GM18498 (cell line): ENCODE results near the gene BRI3.

ENCODE experiments used
- ATAC-seq: cut with Tn5 transposase; IDR thresholded peaks from one replicate; pipeline ENCODE4 v1.9.1; 2021; ENCODE audit warnings: mild to moderate bottlenecking, moderate library complexity; ENCODE audit not compliant: unreplicated experiment

The BRI3 gene

GRCh38 chr7:98252425-98253054 lies 28.9 kb upstream of the BRI3 start:
- ATAC-seq, result peak; percentile 36

DNA sequence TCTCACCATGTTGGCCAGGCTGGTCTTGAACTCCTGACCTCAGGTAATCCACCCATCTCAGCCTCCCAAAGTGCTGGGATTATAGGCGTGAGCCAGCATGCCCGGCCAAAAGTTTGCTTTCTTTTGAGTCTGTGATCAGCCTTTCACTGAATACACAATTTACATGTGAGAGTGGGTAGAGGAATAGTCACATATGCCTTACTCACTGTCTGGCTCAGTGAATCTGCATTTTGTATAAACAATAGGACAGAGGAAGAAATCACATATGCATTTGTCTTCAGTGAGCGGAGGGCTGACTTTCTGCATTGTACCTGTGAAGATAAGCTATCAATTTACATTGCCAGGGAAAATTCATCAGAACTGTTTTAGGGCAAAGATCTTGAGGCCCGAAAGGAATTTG lies 27.0 kb upstream of the BRI3 start:
- no peak for ATAC-seq

DNA sequence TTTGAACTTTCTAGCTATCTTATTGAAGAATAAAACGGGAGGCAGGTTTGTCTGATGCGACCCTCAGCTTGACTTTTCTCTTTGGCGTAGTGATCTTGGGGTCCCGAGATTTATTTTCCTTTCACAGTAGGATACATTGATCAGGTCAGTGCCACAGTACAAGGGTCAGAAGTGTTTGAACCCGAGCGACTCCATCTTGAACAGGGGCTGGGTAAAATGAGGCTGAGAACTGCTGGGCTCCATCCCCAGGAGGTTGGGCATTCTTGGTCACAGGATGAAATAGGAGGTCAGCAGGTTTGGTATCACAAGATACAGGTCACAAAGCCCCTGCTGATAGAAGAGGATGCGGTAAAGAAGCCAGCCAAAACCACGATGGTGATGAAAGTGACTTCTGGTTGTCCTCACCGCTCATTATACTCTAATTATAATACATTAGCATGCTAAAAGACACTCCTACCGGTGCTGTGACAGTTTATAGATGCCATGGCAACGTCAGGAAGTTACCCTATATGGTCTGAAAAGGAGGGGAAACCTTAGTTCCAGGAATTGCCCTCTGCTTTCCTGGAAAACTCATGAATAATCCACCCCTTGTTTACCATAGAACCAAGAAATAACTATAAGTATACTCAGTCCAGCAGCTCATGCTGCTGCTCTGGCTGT lies 26.4 kb upstream of the BRI3 start:
- ATAC-seq, result no peak

DNA sequence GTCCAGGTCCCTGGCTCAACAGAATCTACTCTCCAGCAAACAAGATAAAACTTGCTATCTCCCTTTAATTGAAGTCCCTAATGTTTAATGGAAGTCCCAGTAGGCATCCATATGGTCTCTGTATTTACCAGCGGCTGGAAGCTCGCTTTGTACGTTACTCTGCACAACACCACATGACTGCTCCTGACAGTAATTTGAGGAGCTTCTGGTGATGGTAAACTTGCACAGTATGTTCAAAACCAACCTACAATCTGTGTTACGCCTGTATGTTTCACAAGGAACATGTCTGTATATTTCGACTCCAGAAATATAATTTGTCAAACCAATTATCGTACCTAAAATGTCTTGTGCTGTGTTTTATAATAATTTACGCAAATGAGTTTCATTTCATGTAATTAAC lies 25.1 kb upstream of the BRI3 start:
- no peak for ATAC-seq

DNA sequence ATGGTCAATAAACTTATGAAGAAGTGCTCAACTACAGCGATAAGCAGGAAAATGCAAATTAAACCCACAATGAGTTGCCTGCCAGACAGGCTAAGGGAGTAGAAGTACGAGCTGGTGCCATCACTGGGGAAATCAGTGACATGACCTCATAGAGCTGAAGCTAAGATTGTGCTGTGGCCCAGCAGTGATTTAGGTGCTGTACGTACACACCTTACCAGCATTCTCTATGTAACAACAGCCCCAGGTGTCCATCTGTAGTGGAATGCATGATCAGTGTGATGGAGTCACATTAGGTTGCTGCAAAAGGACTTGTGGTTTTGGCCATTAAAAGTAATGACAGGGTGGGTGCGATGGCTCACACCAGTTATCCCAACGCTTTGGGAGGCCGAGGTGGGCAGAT lies 23.8 kb upstream of the BRI3 start:
- ATAC-seq, result no peak

- ATAC-seq, result no peak
Measured at GRCh38 chr7:98265841-98266271, 15.6 kb upstream of the BRI3 start.

GRCh38 chr7:98266840-98267239 lies 14.6 kb upstream of the BRI3 start:
- ATAC-seq, result no peak

GRCh38 chr7:98267303-98267702 lies 14.2 kb upstream of the BRI3 start:
- ATAC-seq, result no peak

DNA sequence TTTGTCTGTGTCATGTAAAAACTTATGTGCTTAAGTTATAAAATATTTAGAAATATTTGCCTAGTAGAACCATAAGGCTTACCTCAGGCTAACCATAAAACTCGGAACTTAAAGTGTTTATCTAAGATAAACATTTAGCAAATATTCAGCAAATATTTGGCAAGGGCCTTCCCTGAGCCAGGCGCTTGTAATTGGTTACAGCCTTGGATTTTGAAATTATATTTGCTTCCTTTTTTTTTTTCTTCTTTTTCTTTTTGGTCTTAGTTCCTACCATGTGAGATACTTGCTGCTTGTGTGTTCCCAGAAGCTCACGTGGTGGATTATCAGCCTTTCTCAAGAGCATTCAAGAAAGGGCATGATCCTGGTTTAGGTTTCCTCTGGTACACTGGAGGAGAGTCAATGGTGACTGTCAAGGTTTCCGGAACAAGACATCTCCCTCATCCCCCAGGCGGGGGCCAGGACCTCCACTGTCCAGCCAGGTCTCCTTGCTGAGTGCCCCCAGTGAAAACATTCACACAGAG lies 5.2 kb upstream of the BRI3 start:
- no peak for ATAC-seq

- no peak for ATAC-seq
Measured at GRCh38 chr7:98278408-98278807, 3.1 kb upstream of the BRI3 start.

- ATAC-seq, result no peak
Measured at GRCh38 chr7:98278936-98279335, 2.5 kb upstream of the BRI3 start.

- no peak for ATAC-seq
Measured at GRCh38 chr7:98280296-98280695, 1.2 kb upstream of the BRI3 start.

GRCh38 chr7:98281757-98282606 lies 496 bp downstream of the BRI3 start:
- ATAC-seq, result peak; percentile 45

GRCh38 chr7:98282703-98283102 lies 1.2 kb downstream of the BRI3 start:
- ATAC-seq, result no peak

GRCh38 chr7:98283127-98283886 lies 1.8 kb downstream of the BRI3 start:
- ATAC-seq, result no peak

GRCh38 chr7:98283887-98284222 lies 2.4 kb downstream of the BRI3 start:
- ATAC-seq, result no peak

DNA sequence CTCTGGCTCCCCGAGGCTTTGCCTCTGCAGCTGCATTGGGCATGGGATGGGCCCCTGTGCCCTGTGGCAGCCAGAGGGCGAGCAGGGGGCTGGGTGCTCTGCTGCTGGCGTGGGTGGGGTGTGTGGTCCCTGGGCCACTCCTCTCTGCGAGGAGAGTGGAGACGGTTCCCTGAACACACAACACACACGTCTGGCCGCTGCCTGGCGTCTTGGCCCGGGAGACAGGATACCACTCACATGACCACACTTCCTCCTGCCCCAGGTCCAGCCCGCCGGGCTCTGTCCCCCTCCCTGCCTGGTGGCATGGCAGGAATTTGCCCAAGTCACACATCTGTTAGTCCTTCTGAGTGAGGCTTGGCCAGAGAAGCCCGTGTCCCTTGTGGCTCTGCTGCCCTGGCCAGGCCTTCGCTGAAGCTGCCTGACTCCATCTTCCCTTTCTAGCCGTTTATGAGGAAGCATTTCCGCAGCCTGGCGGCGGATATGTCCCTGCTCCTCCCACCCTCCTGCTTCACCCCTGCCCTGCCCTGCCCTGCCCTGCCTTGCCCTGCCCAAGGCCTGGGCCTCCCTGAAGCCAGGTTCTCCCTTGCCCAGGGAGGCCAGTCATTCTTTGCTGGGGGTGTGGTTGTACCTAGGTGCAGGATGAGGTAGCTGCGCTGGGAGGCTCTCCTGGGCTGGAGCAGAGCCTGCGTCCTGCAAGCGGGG lies 3.0 kb downstream of the BRI3 start:
- no peak for ATAC-seq

- no peak for ATAC-seq
Measured at GRCh38 chr7:98285157-98286092, 3.9 kb downstream of the BRI3 start.

DNA sequence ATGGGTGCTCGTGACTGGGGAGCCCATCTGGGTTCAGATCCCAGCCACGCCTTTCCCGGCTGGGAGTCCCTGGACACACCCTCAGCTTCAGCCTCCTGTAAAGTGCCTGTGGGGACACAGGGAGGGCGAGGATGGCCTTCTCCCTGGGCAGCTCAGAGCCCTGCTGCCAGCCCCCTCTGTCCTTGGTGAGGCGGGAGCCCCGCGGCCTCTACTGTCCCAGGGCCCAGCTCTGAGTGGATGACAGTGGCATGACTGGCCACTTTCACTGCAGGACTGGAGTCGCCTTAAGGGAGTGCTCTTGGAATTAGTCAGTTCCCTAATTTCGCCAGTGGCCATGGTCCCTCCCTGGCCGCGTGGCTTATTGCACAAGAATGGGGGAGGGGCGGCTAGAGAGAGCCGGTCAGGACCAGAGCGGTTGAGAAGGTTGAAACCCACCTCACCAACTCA lies 4.6 kb downstream of the BRI3 start:
- no peak for ATAC-seq
